Measurements from ENCODE around the gene CFAP97D2.

- no peak for TF ChIP-seq CTCF (IDR thresholded peaks at IDR 0.05)
- no peak for TF ChIP-seq POLR2A (IDR thresholded peaks at IDR 0.05)
Observed at GRCh38 chr13:114152285-114152645, 26.8 kb upstream of the CFAP97D2 start.

All from thyroid gland (tissue), 4 donors.